Measurements from ENCODE around the gene MAPK8IP3. TPM values are rescaled to one million over a fixed set of nuclear protein-coding genes. Genes with fewer than 3 reads are reported as not detected.

MAPK8IP3 gene
- total RNA-seq, 2 experiments from 2014 or later: 290 to 297 TPM

DNA sequence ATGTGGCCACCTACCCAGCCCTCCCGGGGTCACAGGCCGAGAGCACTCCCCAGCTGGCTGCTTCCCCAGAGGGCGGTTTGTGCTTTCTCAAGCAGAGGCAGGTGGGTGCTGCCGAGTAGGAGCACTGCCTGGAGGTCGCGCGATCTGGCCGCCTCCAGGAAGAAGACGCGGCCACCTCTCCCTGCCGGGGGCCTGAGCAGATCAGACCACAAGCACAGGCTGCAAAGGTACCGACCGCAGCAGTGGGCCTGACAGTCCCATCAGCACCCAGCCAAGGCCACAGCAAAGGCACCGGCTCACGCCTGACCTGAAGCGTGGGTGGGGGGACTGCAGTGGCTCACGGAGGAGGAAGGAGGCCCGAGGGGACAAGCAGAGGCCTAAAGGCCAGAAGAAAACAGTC is 102.7 kb downstream of the MAPK8IP3 start:
- ChIA-PET CTCF (no interaction called here), POLR2A (no interaction called here)
- DNase-seq (no peak), ATAC-seq (ENCODE audit: poor library complexity) (no peak)
- Mint-ChIP-seq H3K4me1 (ENCODE audit: low read depth) (peaks cover 6% of the 10 kb centered on the region), H3K9me3 (no peaks in the 10 kb centered on the region), H3K27ac (no peak overlapping the region), H3K27me3 (no peaks in the 10 kb centered on the region), H3K36me3 (ENCODE audit: low read depth) (peaks cover 54% of the 10 kb centered on the region), H3K4me3 (no peak overlapping the region)
- H3K27ac ChIP-seq (ENCODE audit: low read depth in 1 of 2, low read length in 2 of 2): no peak overlapping the region
- no peaks in the 10 kb centered on the region for H3K27me3 ChIP-seq (ENCODE audit: control insufficient read depth in 1 of 2, insufficient read depth in 2 of 2, low read length in 2 of 2)
- H3K9me3 ChIP-seq (ENCODE audit: control insufficient read depth in 1 of 2, insufficient read depth in 1 of 2, low read length in 2 of 2): peaks cover 0 to 5% of the 10 kb centered on the region in 2 experiments
- H3K4me1 ChIP-seq (ENCODE audit: insufficient read depth, low read length): peaks cover 3% of the 10 kb centered on the region
- peaks cover 45% of the 10 kb centered on the region for H3K36me3 ChIP-seq (ENCODE audit: insufficient read depth, low read length)
- TF ChIP-seq CTCF (IDR thresholded peaks at IDR 0.05): no peak
- no peak overlapping the region for H3K4me3 ChIP-seq (ENCODE audit: low read length)
- intact Hi-C loops (cut with DNase I, micrococcal nuclease): no loop called here

DNA sequence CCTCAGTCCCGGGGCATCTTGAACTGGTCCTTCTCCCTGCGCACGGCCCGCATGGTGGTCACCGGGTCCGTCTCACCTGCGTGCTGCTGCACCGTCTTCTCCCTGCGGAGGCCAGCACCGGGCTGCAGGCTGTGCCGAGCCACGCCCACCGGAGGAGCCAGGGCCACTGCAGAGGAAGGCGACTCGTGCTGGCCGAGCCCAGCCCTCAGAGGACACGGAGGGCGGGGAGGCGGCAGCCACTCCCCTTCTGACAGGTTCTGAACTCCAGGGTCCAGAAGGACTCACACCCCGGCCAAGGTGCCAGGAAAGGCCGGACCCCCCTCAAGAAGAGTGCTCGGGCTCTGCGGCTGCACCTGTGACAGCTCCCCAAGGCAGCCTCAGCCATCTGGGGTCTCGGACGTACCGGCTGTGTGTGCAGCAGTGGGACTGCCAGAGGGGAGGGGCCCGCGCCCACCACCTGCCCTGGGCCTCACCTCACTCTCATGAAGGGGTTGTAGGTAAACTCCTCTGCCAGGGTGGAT is 103.3 kb downstream of the MAPK8IP3 start:
- POLR2A ChIA-PET: interaction anchor here (1.5 kb wide), 1 partner anchor 27 kb away, joined by 3 read pairs; the partner anchor contains the start of genes NUBP2 and SPSB3
- Mint-ChIP-seq H3K27me3 (no peaks in the 10 kb centered on the region), H3K4me3 (no peak overlapping the region), H3K9me3 (no peaks in the 10 kb centered on the region), H3K27ac (no peak overlapping the region), H3K4me1 (ENCODE audit: low read depth) (peaks cover 6% of the 10 kb centered on the region), H3K36me3 (ENCODE audit: low read depth) (peaks cover 55% of the 10 kb centered on the region)
- Histone ChIP-seq H3K27me3 (ENCODE audit: control insufficient read depth in 1 of 2, insufficient read depth in 2 of 2, low read length in 2 of 2) (no peaks in the 10 kb centered on the region), H3K4me3 (ENCODE audit: low read length) (no peak overlapping the region), H3K27ac (ENCODE audit: low read depth in 1 of 2, low read length in 2 of 2) (no peak overlapping the region), H3K36me3 (ENCODE audit: insufficient read depth, low read length) (peaks cover 49% of the 10 kb centered on the region), H3K9me3 (ENCODE audit: control insufficient read depth in 1 of 2, insufficient read depth in 1 of 2, low read length in 2 of 2) (peaks cover 0 to 5% of the 10 kb centered on the region in 2 experiments), H3K4me1 (ENCODE audit: insufficient read depth, low read length) (peaks cover 3% of the 10 kb centered on the region)
- CTCF ChIA-PET: no interaction called here
- ATAC-seq (ENCODE audit: poor library complexity) (no peak), DNase-seq (peak in 1 of 14 experiments; percentile 27)
- no peak for TF ChIP-seq CTCF (IDR thresholded peaks at IDR 0.05)
- intact Hi-C loops (cut with DNase I, micrococcal nuclease): no loop called here

- ATAC-seq (ENCODE audit: poor library complexity): no peak
- H3K36me3 Mint-ChIP-seq (ENCODE audit: low read depth): peaks cover 55% of the 10 kb centered on the region
- ChIA-PET CTCF (no interaction called here), POLR2A (interaction anchor here (1.5 kb wide), 1 partner anchor 27 kb away, joined by 3 read pairs; the partner anchor contains the start of genes NUBP2 and SPSB3)
- H3K27me3 ChIP-seq (ENCODE audit: control insufficient read depth in 1 of 2, insufficient read depth in 2 of 2, low read length in 2 of 2): no peaks in the 10 kb centered on the region
- H3K4me1 ChIP-seq (ENCODE audit: insufficient read depth, low read length): peaks cover 3% of the 10 kb centered on the region
- H3K27me3 Mint-ChIP-seq: no peaks in the 10 kb centered on the region
- no peak overlapping the region for H3K27ac Mint-ChIP-seq
- H3K4me3 ChIP-seq (ENCODE audit: low read length): no peak overlapping the region
- H3K4me3 Mint-ChIP-seq: no peak overlapping the region
- no peaks in the 10 kb centered on the region for H3K9me3 Mint-ChIP-seq
- DNase-seq: no peak
- intact Hi-C loops (cut with DNase I, micrococcal nuclease): no loop called here
- peaks cover 6% of the 10 kb centered on the region for H3K4me1 Mint-ChIP-seq (ENCODE audit: low read depth)
- H3K9me3 ChIP-seq (ENCODE audit: control insufficient read depth in 1 of 2, insufficient read depth in 1 of 2, low read length in 2 of 2): peaks cover 0 to 5% of the 10 kb centered on the region in 2 experiments
- H3K27ac ChIP-seq (ENCODE audit: low read depth in 1 of 2, low read length in 2 of 2): no peak overlapping the region
- TF ChIP-seq CTCF (IDR thresholded peaks at IDR 0.05): no peak
- H3K36me3 ChIP-seq (ENCODE audit: insufficient read depth, low read length): peaks cover 49% of the 10 kb centered on the region
Measured at GRCh38 chr16:1810106-1810505, 104.1 kb downstream of the MAPK8IP3 start.
